GM18505 (cell line): Measurements from ENCODE around the gene RELT.
"Not testable (repeated sequence)": the region's sequence is repeated elsewhere in the genome, so short reads cannot be mapped to it uniquely, and the experiment has no call there.

Source experiments
- ATAC-seq: cut with Tn5 transposase; IDR thresholded peaks from one replicate; pipeline ENCODE4 v1.9.1; 2021; ENCODE audit not compliant: unreplicated experiment
- POLR2A ChIP-seq: IDR thresholded peaks from 4 replicates; pipeline ENCODE4 v1.6.1; 2011; ENCODE audit warnings: borderline replicate concordance; ENCODE audit not compliant: insufficient read depth, insufficient read length; ENCODE audit errors: extremely low read depth

Gene RELT

DNA sequence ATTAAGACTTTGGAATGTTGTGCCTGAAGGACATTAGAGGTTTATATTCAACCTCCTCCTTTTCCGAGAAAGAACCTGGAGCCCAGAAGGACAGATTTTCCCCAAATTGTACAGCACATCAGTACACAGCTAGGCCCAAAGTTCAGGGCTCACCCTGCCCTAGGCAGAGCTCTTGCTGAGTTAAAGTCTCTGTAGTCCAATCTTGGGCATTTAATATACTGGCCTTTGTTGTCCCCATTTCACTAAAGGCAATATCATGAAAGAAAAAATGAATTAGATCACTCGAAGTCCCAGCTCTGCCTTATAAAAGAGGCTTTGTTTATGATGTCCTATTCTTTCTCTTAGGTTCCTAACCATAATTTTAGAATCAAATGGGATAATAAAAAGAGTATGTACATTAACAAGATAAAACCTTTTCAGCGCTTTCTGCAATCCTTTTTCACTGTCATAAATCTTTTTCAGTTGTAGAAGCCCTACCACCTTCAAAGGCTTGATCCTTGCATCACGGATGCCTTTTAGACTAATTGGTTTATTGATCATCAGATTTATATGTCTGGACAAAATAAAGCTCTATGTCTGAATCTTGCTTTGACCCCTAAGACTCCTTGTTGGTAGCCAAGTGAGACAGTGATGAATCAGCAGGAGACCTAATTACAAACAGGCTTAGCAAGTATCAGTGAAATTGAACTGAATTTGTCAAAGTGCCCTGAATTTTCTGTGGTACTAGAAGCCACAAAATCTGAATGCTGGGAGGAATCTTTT is 39.8 kb downstream of the RELT start:
- ATAC-seq, result no peak
- no peak for TF ChIP-seq POLR2A

DNA sequence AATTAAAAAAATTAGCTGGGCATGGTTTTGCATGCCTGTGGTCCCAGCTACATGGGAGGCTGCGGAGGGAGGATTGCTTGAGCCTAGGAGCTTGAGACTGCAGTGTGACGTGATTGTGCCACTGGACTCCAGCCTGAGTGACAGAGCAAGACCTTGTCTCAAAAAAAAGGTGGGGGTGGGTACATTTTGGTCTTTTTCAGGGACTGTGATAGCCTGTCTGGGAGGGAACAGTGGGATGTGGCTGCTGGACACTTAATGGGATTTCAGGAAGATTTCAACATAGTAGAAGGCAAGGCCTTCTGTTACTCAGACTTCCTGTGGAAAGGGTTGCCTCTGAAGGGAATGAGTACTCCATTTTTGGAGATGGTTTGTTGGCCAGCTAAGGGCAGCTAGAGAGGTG is 40.6 kb downstream of the RELT start:
- no peak for TF ChIP-seq POLR2A
- ATAC-seq, result no peak

- no peak for TF ChIP-seq POLR2A
Measured at GRCh38 chr11:73420136-73420535, 43.9 kb downstream of the RELT start.

DNA sequence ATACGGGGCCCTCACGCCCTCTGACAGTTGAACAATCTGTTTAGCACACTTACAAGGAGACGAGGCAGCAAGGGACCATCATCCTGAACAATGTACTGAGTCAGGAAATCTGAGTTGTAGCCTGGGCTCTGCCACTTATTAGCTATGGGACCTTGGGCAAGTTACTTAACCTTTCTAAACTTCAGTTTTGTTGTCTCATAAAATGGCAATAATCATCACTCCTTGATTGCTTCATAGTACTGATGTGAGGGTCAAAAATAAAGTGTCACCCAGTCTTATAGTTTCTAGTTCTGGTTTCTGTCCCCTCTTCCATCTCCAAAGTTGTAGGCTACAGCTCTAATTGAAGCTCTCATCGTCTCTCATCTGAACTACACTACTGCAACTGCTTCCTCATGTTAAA is 46.7 kb downstream of the RELT start:
- TF ChIP-seq POLR2A, result no peak
- no peak for ATAC-seq

More at GRCh38 chr11:73420136-73420535, 43.9 kb downstream of the RELT start:
- ATAC-seq, result no peak

GRCh38 chr11:73423506-73423905 is 47.3 kb downstream of the RELT start:
- ATAC-seq, result no peak
- no peak for TF ChIP-seq POLR2A

DNA sequence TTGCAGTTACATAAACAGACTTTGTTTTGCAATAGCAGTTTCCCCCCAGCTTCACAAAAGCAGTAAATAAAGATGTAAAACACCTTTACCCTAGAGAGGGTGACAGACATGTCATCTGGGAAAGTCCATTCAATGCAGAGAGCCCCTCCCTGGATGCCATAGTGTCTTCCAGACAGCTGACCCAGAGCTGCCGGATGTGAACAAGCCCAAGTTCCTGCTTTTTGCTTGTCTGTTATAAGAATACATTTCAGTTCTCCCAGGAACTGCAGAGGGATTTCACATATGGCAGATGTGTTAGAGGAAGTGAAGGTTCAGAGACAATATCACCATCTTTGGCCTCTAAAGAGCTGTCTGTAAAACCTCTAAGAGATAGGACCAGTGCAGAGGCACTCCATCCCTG is 48.9 kb downstream of the RELT start:
- no peak for TF ChIP-seq POLR2A
- no peak for ATAC-seq

DNA sequence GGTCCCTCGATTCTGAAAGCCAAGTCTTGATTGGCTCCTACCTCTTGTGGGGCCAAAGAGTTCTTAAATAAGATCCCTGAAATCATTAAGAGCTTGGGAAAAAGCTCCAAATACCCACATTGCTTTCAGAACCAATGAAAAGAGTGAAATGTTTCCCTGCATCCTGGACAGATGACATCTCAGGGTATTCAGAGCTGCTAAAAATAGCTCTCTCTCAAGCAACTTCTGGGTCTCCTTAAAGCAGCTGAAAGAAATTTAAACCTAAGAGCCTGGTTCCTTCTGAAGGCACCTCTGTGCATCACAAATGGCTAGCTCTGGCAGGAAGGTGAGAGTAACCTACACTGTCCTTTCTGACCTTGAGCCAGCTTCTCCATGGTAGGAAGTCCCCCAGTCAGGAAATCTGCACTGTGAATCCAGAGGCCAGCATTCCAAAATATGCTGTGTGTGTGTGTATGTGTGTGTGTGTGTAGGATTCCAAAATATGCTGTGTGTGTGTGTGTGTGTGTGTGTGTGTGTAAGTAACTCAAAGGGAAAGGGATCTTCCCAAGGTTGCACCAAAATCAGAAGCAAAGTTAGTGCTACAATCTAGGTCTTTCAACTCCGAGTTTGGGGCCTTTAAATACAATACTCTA is 50.1 kb downstream of the RELT start:
- no peak for TF ChIP-seq POLR2A

GRCh38 chr11:73428227-73428626 is 52.0 kb downstream of the RELT start:
- no peak for ATAC-seq
- TF ChIP-seq POLR2A, result no peak

More for the DNA sequence above, 50.1 kb downstream of the RELT start:
- no peak for ATAC-seq

DNA sequence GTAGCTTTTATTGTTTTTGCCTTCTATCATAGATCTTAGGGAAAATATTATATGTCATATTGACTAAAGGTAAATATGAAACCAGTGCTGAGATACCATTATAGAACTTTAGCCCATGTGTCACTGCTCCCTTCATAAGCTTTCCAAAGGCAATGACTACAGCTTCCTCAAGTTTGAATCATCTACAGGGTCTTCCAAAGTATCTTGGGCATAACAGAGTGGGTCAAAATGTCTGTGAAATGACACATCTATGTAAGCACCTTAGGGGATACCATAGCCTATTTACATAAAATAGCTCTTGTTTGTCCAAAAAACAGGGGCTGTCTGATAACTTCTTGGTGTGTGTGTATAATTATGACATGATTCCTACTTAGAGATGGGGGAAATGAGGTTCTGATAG is 52.5 kb downstream of the RELT start:
- ATAC-seq, result no peak
- no peak for TF ChIP-seq POLR2A

DNA sequence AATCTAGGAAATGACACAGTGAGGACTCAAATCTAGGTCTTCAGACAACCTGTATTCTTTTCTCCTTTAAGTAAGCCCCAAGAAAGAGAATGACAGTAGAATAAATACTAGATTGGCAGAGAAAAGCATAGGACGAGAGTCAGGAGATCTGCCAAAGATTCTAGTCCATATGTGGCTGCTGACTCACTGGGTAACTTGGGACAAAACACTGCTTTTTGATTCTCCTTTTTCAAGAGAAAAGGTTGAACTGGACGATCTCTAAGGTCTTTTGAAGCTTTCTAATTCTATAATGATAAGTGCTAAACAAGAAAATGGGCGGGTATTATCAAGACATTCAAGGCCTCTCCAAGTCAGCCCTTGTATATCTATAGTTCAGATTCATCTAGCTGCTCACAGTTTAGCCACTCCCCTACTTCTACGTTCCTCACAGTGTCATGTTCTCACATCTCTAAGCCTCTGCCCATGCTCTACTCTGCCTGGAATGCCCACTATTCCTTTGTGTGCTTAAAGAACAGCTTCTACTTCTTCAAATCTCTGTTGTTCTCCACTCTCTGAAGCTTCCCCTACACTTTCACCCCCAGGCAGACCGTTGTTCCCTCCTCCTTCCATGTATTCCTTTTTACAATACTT is 53.0 kb downstream of the RELT start:
- no peak for ATAC-seq
- no peak for TF ChIP-seq POLR2A

GRCh38 chr11:73430326-73430725 is 54.1 kb downstream of the RELT start:
- no peak for ATAC-seq
- TF ChIP-seq POLR2A, result no peak

GRCh38 chr11:73431396-73431795 is 55.2 kb downstream of the RELT start:
- no peak for TF ChIP-seq POLR2A
- no peak for ATAC-seq

DNA sequence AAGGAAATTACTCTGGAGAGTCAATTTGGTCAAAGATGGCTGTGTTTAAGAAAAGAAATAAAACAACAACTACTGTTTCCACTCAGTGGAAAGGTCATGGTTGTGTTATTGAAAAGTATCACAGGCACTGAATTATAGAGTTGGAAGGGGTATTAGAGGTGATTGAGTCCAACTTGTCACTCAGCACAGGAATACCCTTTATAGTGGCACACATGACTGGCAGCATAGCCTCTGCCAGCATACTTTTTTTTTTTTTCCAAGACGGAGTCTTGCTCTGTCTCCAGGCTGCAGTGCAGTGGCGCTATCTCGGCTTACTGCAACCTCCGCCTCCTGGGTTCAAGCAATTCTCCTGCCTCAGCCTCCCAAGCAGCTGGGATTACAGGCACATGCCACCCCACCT is 60.7 kb downstream of the RELT start:
- not testable (repeated sequence) for ATAC-seq
